MCF 10A (cell line): ENCODE measurements around the gene SMCO2. TPM values are rescaled to one million over a fixed set of nuclear protein-coding genes. Genes with fewer than 3 reads are reported as not detected.
A peak's percentile ranks its signal among the peaks of the same experiment; 100 is the strongest.

Experiments
- BruUV-seq: library from RNA; stranded (reverse); fragments of 400-500 nt; replicated peaks from 2 replicates; lab custom pipeline; 2021; lab: Mats Ljungman, UMichigan
- CTCF ChIA-PET: fragments of 300-600 bp; sonication (Branson Sonifier 250); formaldehyde crosslinking; extraction: SDS; loops from one replicate; lab custom pipeline; 2021; ENCODE audit warnings: antibody characterized with exemption, inconsistent platforms; lab: Yijun Ruan, JAX
- POLR2A ChIA-PET: fragments of 300-600, 350-650 bp; sonication (Branson Sonifier 250); formaldehyde crosslinking; extraction: SDS; loops from one replicate; lab custom pipeline; 2020; ENCODE audit warnings: antibody characterized with exemption, inconsistent platforms; lab: Yijun Ruan, JAX
- DNase-seq: peaks from one replicate; pipeline ENCODE4 v3.0.0-alpha.2; 2018; ENCODE audit not compliant: unreplicated experiment
- H3K27ac Mint-ChIP-seq: one replicate; pipeline ENCODE4 v1.8.0; 2022; ENCODE audit warnings: mild to moderate bottlenecking, low read depth, mixed read lengths; ENCODE audit not compliant: unreplicated experiment
- H3K27me3 Mint-ChIP-seq: one replicate; pipeline ENCODE4 v1.8.0; 2022; ENCODE audit warnings: mixed read lengths; ENCODE audit not compliant: insufficient read depth, unreplicated experiment
- H3K36me3 Mint-ChIP-seq: one replicate; pipeline ENCODE4 v1.8.0; 2022; ENCODE audit warnings: mild to moderate bottlenecking, moderate library complexity, mixed read lengths; ENCODE audit not compliant: insufficient read depth, unreplicated experiment
- H3K4me1 Mint-ChIP-seq: one replicate; pipeline ENCODE4 v1.8.0; 2022; ENCODE audit warnings: mixed read lengths; ENCODE audit not compliant: insufficient read depth, unreplicated experiment
- H3K4me3 Mint-ChIP-seq: one replicate; pipeline ENCODE4 v1.8.0; 2022; ENCODE audit warnings: mild to moderate bottlenecking, moderate library complexity, mixed read lengths; ENCODE audit not compliant: unreplicated experiment
- H3K9me3 Mint-ChIP-seq: one replicate; pipeline ENCODE4 v1.8.0; 2022; ENCODE audit warnings: mixed read lengths; ENCODE audit not compliant: unreplicated experiment
- intact Hi-C: fragments of 100-400 bp; cut with micrococcal nuclease; formaldehyde crosslinking; loops from 2 replicates; pipeline ENCODE4 v1.14.1; 2022
- total RNA-seq: library from RNA; stranded (reverse); gene quantifications from 2 replicates; pipeline ENCODE4 v1.2.3, GENCODE V29; 2022
- TF ChIP-seq, protein P1 (sequence below): fragments of 200-600 bp; IDR thresholded peaks from one replicate; pipeline ENCODE4 v1.8.0; 2022; ENCODE audit warnings: antibody characterized with exemption, mild to moderate bottlenecking; ENCODE audit not compliant: unreplicated experiment

The SMCO2 gene
- total RNA-seq, 1 experiment from 2014 or later, result not detected

DNA sequence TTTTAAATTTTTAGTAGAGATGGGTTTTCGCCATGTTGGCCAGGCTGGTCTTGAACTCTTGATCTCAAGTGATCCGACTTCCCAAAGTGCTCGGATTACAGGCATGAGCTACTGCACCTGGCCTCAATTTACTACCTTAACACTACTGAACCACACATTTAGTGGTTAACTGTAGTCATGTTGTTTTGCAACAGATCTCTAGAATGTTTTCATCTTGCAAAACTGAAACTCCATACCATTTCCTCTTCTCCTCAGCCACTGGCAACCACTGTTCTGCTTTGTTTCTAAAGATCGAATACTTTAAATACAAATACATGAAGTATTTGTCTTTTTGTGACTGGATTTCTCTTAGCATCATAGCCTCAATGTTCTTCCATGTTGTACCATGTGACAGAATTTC lies 15.4 kb upstream of the SMCO2 start:
- Mint-ChIP-seq H3K36me3 (no peaks in the 10 kb centered on the region), H3K27me3 (no peaks in the 10 kb centered on the region), H3K4me1 (peaks cover 7% of the 10 kb centered on the region), H3K4me3 (no peak overlapping the region), H3K27ac (no peak overlapping the region), H3K9me3 (no peaks in the 10 kb centered on the region)
- CTCF ChIA-PET, result interaction anchor here (0.5 to 1.4 kb wide), 3 partner anchors 162 to 221 kb away, joined by 3 to 5 read pairs (median 3); no protein-coding TSS in a partner anchor
- POLR2A ChIA-PET, result no interaction called here
- TF ChIP-seq, protein P1, sequence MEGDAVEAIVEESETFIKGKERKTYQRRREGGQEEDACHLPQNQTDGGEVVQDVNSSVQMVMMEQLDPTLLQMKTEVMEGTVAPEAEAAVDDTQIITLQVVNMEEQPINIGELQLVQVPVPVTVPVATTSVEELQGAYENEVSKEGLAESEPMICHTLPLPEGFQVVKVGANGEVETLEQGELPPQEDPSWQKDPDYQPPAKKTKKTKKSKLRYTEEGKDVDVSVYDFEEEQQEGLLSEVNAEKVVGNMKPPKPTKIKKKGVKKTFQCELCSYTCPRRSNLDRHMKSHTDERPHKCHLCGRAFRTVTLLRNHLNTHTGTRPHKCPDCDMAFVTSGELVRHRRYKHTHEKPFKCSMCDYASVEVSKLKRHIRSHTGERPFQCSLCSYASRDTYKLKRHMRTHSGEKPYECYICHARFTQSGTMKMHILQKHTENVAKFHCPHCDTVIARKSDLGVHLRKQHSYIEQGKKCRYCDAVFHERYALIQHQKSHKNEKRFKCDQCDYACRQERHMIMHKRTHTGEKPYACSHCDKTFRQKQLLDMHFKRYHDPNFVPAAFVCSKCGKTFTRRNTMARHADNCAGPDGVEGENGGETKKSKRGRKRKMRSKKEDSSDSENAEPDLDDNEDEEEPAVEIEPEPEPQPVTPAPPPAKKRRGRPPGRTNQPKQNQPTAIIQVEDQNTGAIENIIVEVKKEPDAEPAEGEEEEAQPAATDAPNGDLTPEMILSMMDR, result no peak
- no peak for DNase-seq
- no TSS peak for BruUV-seq
- intact Hi-C loops, result no loop called here

DNA sequence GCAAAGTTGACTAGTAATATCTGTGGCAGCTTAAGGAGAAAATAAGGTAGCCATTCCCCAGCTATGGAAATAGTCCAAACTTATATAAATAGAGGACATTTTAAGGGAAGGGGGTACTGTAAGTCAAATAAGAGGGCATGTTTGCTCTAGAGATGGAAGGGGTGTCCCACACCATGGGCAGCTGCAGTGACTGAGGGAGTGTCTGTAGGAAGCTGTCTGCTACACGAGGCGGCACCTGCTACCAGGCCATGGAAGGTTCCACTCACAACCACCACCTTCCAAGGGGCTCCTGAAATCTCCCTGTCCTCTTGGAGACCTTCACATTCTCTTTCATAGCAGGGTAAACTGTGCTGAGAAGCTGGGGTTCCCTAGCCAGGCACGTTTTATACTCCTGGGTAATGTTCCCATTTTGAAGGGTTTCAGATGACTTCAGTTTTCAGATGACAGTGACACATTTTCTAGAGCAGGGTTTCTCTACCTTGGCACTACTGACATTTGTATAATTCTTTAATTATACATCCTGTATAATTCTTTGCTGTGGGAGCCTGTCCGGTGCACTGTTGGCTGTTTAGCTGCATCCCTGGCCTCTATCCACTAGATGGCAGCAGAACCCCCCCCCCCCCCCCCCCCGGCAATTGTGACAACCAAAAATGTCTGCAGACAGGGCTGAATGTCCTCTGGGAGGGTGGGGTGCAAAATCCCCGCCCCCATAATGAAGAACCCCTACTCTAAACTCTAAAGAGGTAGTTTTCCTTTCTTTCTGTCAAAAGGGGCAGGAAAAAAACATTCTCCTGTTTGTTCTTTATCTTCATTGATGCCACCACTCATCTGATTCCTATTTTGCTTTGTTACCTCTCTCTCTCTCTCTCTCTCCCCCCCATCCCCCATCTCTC lies 11.6 kb upstream of the SMCO2 start:
- ChIA-PET POLR2A (interaction anchor here (0.6 to 3.5 kb wide), 6 partner anchors 10 to 1547 kb away, joined by 3 to 43 read pairs (median 4); partner anchors contain the start of gene PPFIBP1), CTCF (interaction anchor here (0.6 to 6.0 kb wide), 35 partner anchors 10 to 1191 kb away, joined by 3 to 49 read pairs (median 4); partner anchors contain the start of genes PPFIBP1 and SMCO2)
- no peaks in the 10 kb centered on the region for H3K36me3 Mint-ChIP-seq
- BruUV-seq, result no TSS peak
- TF ChIP-seq, protein P1, result peak; percentile 57
- H3K27me3 Mint-ChIP-seq, result no peaks in the 10 kb centered on the region
- peaks cover 7% of the 10 kb centered on the region for H3K4me1 Mint-ChIP-seq
- intact Hi-C loops, result loop anchor here (1.0 to 5.0 kb wide), 3 partner anchors 90 to 217 kb away; partner anchors contain the start of gene PPFIBP1
- H3K4me3 Mint-ChIP-seq, result no peak overlapping the region
- H3K27ac Mint-ChIP-seq, result no peak overlapping the region
- H3K9me3 Mint-ChIP-seq, result no peaks in the 10 kb centered on the region
- peak; percentile 19 for DNase-seq

DNA sequence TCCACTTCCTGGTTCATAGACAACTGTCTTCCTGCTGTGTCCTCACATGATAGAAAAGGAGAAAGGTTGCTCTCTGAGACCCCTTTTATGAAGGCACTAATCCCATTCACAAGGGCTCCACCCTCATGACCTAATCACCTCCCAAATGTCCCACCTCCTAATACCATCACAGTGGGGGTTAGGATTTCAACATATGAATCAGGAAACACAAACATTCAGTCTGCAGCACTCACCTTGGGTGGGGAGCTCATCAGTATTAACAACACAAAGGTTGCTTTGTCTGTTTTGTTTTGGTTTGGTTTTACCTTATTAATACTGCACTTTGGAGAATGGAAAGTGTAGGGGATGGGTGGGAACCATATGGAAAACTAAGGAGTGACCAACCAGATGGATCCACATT lies 10.5 kb upstream of the SMCO2 start:
- TF ChIP-seq, protein P1, result no peak

DNA sequence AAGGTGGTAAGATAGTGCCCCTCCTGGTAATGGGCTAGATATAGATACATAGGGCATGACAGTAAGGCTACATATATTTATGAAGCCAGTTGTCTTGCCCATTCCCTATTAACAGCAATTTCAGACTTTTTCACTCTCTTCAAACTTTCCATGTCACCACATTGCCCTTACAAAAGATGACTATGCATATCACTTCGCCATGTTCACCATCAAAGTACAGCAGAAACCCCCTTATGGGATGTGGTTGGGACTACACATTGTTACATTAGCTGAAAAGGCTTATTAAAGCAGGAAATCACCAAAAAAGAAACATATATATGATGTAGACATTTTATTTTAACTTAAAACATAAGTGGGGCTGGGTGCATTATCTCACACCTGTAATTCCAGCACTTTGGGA lies 9.8 kb upstream of the SMCO2 start:
- Mint-ChIP-seq H3K36me3 (no peaks in the 10 kb centered on the region), H3K4me1 (peaks cover 7% of the 10 kb centered on the region), H3K9me3 (no peaks in the 10 kb centered on the region), H3K4me3 (no peak overlapping the region), H3K27ac (no peak overlapping the region), H3K27me3 (no peaks in the 10 kb centered on the region)
- BruUV-seq, result no TSS peak
- TF ChIP-seq, protein P1, result no peak
- intact Hi-C loops, result loop anchor here (5.0 kb wide), 1 partner anchor 216 kb away; no protein-coding TSS in a partner anchor
- CTCF ChIA-PET, result interaction anchor here (0.6 to 6.0 kb wide), 16 partner anchors 10 to 228 kb away, joined by 3 to 49 read pairs (median 4); partner anchors contain the start of gene PPFIBP1
- no peak for DNase-seq
- POLR2A ChIA-PET, result interaction anchor here (1.2 kb wide), 1 partner anchor 199 kb away, joined by 3 read pairs; no protein-coding TSS in a partner anchor

More for the DNA sequence above, 10.5 kb upstream of the SMCO2 start:
- H3K4me3 Mint-ChIP-seq, result no peak overlapping the region
- intact Hi-C loops, result loop anchor here (5.0 kb wide), 1 partner anchor 216 kb away; no protein-coding TSS in a partner anchor
- H3K27ac Mint-ChIP-seq, result no peak overlapping the region
- H3K4me1 Mint-ChIP-seq, result peaks cover 7% of the 10 kb centered on the region
- ChIA-PET CTCF (interaction anchor here (0.6 to 6.0 kb wide), 19 partner anchors 10 to 1192 kb away, joined by 3 to 49 read pairs (median 4); partner anchors contain the start of genes PPFIBP1 and SMCO2), POLR2A (interaction anchor here (0.6 to 3.5 kb wide), 4 partner anchors 11 to 548 kb away, joined by 3 to 43 read pairs (median 5); partner anchors contain the start of gene PPFIBP1)
- no peaks in the 10 kb centered on the region for H3K27me3 Mint-ChIP-seq
- BruUV-seq, result no TSS peak
- H3K36me3 Mint-ChIP-seq, result no peaks in the 10 kb centered on the region
- no peak for DNase-seq
- H3K9me3 Mint-ChIP-seq, result no peaks in the 10 kb centered on the region
